ENCODE results near the gene DENND5B.

DENND5B gene
- total RNA-seq, result 0.09 to 0.58 (median 0.35) reads per million in 3 donors

GRCh38 chr12:31590642-31591379, at the start of gene DENND5B:
TSS of gene DENND5B (minus strand) at chr12:31591136. CDS start at chr12:31590832, 304 bp downstream.
- Histone ChIP-seq H3K9me3 (ENCODE audit: control insufficient read depth, low read length) (no peaks in the 10 kb centered on the region), H3K36me3 (ENCODE audit: control insufficient read depth, insufficient read depth, low read length) (no peaks in the 10 kb centered on the region), H3K27me3 (replicated peaks; ENCODE audit: control insufficient read depth, insufficient read depth, low read length, poor library complexity, severe bottlenecking) (peaks cover 17% of the 10 kb centered on the region), H3K27ac (ENCODE audit: insufficient read depth, low read length, poor library complexity, severe bottlenecking) (no peak within 1 kb of the TSS), H3K4me1 (ENCODE audit: control insufficient read depth, insufficient read depth, low read length, poor library complexity, severe bottlenecking) (peaks cover 5% of the 10 kb centered on the region), H3K4me3 (ENCODE audit: insufficient read depth, low read depth, low read length, poor library complexity, severe bottlenecking) (peak within 1 kb of the TSS; percentile 55)
- no peak for DNase-seq

GRCh38 chr12:31634620-31635019, 43.7 kb upstream of the DENND5B start:
- H3K36me3 ChIP-seq (ENCODE audit: control insufficient read depth, insufficient read depth, low read length), result no peaks in the 10 kb centered on the region
- H3K4me1 ChIP-seq (ENCODE audit: control insufficient read depth, insufficient read depth, low read length, poor library complexity, severe bottlenecking), result peaks cover 3% of the 10 kb centered on the region
- no peaks in the 10 kb centered on the region for H3K9me3 ChIP-seq (ENCODE audit: control insufficient read depth, low read length)
- H3K4me3 ChIP-seq (ENCODE audit: insufficient read depth, low read depth, low read length, poor library complexity, severe bottlenecking), result no peak overlapping the region
- no peak overlapping the region for H3K27ac ChIP-seq (ENCODE audit: insufficient read depth, low read length, poor library complexity, severe bottlenecking)
- no peaks in the 10 kb centered on the region for H3K27me3 ChIP-seq (replicated peaks; ENCODE audit: control insufficient read depth, insufficient read depth, low read length, poor library complexity, severe bottlenecking)
- DNase-seq, result no peak

GRCh38 chr12:31633464-31633863, 42.5 kb upstream of the DENND5B start:
- no peak for DNase-seq
- no peaks in the 10 kb centered on the region for H3K36me3 ChIP-seq (ENCODE audit: control insufficient read depth, insufficient read depth, low read length)

GRCh38 chr12:31631809-31632208, 40.9 kb upstream of the DENND5B start:
- Histone ChIP-seq H3K27ac (ENCODE audit: insufficient read depth, low read length, poor library complexity, severe bottlenecking) (no peak overlapping the region), H3K27me3 (replicated peaks; ENCODE audit: control insufficient read depth, insufficient read depth, low read length, poor library complexity, severe bottlenecking) (no peaks in the 10 kb centered on the region), H3K4me3 (ENCODE audit: insufficient read depth, low read depth, low read length, poor library complexity, severe bottlenecking) (no peak overlapping the region), H3K9me3 (ENCODE audit: control insufficient read depth, low read length) (no peaks in the 10 kb centered on the region), H3K4me1 (ENCODE audit: control insufficient read depth, insufficient read depth, low read length, poor library complexity, severe bottlenecking) (peaks cover 3% of the 10 kb centered on the region), H3K36me3 (ENCODE audit: control insufficient read depth, insufficient read depth, low read length) (no peaks in the 10 kb centered on the region)
- no peak for DNase-seq

More at GRCh38 chr12:31633464-31633863, 42.5 kb upstream of the DENND5B start:
- Histone ChIP-seq H3K27me3 (replicated peaks; ENCODE audit: control insufficient read depth, insufficient read depth, low read length, poor library complexity, severe bottlenecking) (no peaks in the 10 kb centered on the region), H3K4me1 (ENCODE audit: control insufficient read depth, insufficient read depth, low read length, poor library complexity, severe bottlenecking) (peaks cover 3% of the 10 kb centered on the region), H3K4me3 (ENCODE audit: insufficient read depth, low read depth, low read length, poor library complexity, severe bottlenecking) (no peak overlapping the region), H3K9me3 (ENCODE audit: control insufficient read depth, low read length) (no peaks in the 10 kb centered on the region), H3K27ac (ENCODE audit: insufficient read depth, low read length, poor library complexity, severe bottlenecking) (no peak overlapping the region)

GRCh38 chr12:31631023-31631724, 40.2 kb upstream of the DENND5B start:
- no peak overlapping the region for H3K27ac ChIP-seq (ENCODE audit: insufficient read depth, low read length, poor library complexity, severe bottlenecking)
- no peaks in the 10 kb centered on the region for H3K4me1 ChIP-seq (ENCODE audit: control insufficient read depth, insufficient read depth, low read length, poor library complexity, severe bottlenecking)
- H3K9me3 ChIP-seq (ENCODE audit: control insufficient read depth, low read length), result no peaks in the 10 kb centered on the region
- no peak for DNase-seq
- no peaks in the 10 kb centered on the region for H3K36me3 ChIP-seq (ENCODE audit: control insufficient read depth, insufficient read depth, low read length)
- H3K27me3 ChIP-seq (replicated peaks; ENCODE audit: control insufficient read depth, insufficient read depth, low read length, poor library complexity, severe bottlenecking), result no peaks in the 10 kb centered on the region
- H3K4me3 ChIP-seq (ENCODE audit: insufficient read depth, low read depth, low read length, poor library complexity, severe bottlenecking), result no peak overlapping the region

GRCh38 chr12:31629756-31630732, 39.1 kb upstream of the DENND5B start:
- Histone ChIP-seq H3K4me3 (ENCODE audit: insufficient read depth, low read depth, low read length, poor library complexity, severe bottlenecking) (no peak overlapping the region), H3K27ac (ENCODE audit: insufficient read depth, low read length, poor library complexity, severe bottlenecking) (no peak overlapping the region), H3K36me3 (ENCODE audit: control insufficient read depth, insufficient read depth, low read length) (no peaks in the 10 kb centered on the region), H3K9me3 (ENCODE audit: control insufficient read depth, low read length) (no peaks in the 10 kb centered on the region), H3K4me1 (ENCODE audit: control insufficient read depth, insufficient read depth, low read length, poor library complexity, severe bottlenecking) (no peaks in the 10 kb centered on the region), H3K27me3 (replicated peaks; ENCODE audit: control insufficient read depth, insufficient read depth, low read length, poor library complexity, severe bottlenecking) (no peaks in the 10 kb centered on the region)
- no peak for DNase-seq

GRCh38 chr12:31627456-31628054, 36.6 kb upstream of the DENND5B start:
- Histone ChIP-seq H3K9me3 (ENCODE audit: control insufficient read depth, low read length) (no peaks in the 10 kb centered on the region), H3K4me1 (ENCODE audit: control insufficient read depth, insufficient read depth, low read length, poor library complexity, severe bottlenecking) (no peaks in the 10 kb centered on the region), H3K27ac (ENCODE audit: insufficient read depth, low read length, poor library complexity, severe bottlenecking) (no peak overlapping the region), H3K4me3 (ENCODE audit: insufficient read depth, low read depth, low read length, poor library complexity, severe bottlenecking) (no peak overlapping the region), H3K27me3 (replicated peaks; ENCODE audit: control insufficient read depth, insufficient read depth, low read length, poor library complexity, severe bottlenecking) (no peaks in the 10 kb centered on the region), H3K36me3 (ENCODE audit: control insufficient read depth, insufficient read depth, low read length) (no peaks in the 10 kb centered on the region)
- DNase-seq, result no peak

- no peaks in the 10 kb centered on the region for H3K36me3 ChIP-seq (ENCODE audit: control insufficient read depth, insufficient read depth, low read length)
- no peak for DNase-seq
- no peaks in the 10 kb centered on the region for H3K9me3 ChIP-seq (ENCODE audit: control insufficient read depth, low read length)
- H3K4me3 ChIP-seq (ENCODE audit: insufficient read depth, low read depth, low read length, poor library complexity, severe bottlenecking), result no peak overlapping the region
- H3K27ac ChIP-seq (ENCODE audit: insufficient read depth, low read length, poor library complexity, severe bottlenecking), result no peak overlapping the region
- no peaks in the 10 kb centered on the region for H3K27me3 ChIP-seq (replicated peaks; ENCODE audit: control insufficient read depth, insufficient read depth, low read length, poor library complexity, severe bottlenecking)
- no peaks in the 10 kb centered on the region for H3K4me1 ChIP-seq (ENCODE audit: control insufficient read depth, insufficient read depth, low read length, poor library complexity, severe bottlenecking)
These were observed 35.5 kb upstream of the DENND5B start for GRCh38 chr12:31626270-31626995.

- no peaks in the 10 kb centered on the region for H3K4me1 ChIP-seq (ENCODE audit: control insufficient read depth, insufficient read depth, low read length, poor library complexity, severe bottlenecking)
- H3K4me3 ChIP-seq (ENCODE audit: insufficient read depth, low read depth, low read length, poor library complexity, severe bottlenecking), result no peak overlapping the region
- no peak overlapping the region for H3K27ac ChIP-seq (ENCODE audit: insufficient read depth, low read length, poor library complexity, severe bottlenecking)
- DNase-seq, result no peak
- no peaks in the 10 kb centered on the region for H3K9me3 ChIP-seq (ENCODE audit: control insufficient read depth, low read length)
- H3K27me3 ChIP-seq (replicated peaks; ENCODE audit: control insufficient read depth, insufficient read depth, low read length, poor library complexity, severe bottlenecking), result no peaks in the 10 kb centered on the region
- H3K36me3 ChIP-seq (ENCODE audit: control insufficient read depth, insufficient read depth, low read length), result no peaks in the 10 kb centered on the region
These were observed 31.1 kb upstream of the DENND5B start for GRCh38 chr12:31622038-31622437.
